Measurements from ENCODE around the gene CWH43. TPM values are rescaled to one million over a fixed set of nuclear protein-coding genes. Genes with fewer than 3 reads are reported as not detected.
"Not testable (repeated sequence)": the region's sequence is repeated elsewhere in the genome, so short reads cannot be mapped to it uniquely, and the experiment has no call there.

The CWH43 gene
- not detected in 2 replicates for total RNA-seq (2014; rRNA removed; shearing (Covaris generic))
- not detected in 2 replicates for polyA plus RNA-seq (2014; cell fraction: nucleus; rRNA removed)

- DNase-seq (ENCODE audit: extremely low read depth, low read depth), result no peak
These were observed at the start of gene CWH43 for GRCh38 chr4:48985976-48986653. TSS of gene CWH43 (plus strand) at chr4:48986275. CDS start at chr4:48986430, 155 bp downstream.

- no peak for DNase-seq (ENCODE audit: extremely low read depth, low read depth)
These were observed 49.0 kb upstream of the CWH43 start for GRCh38 chr4:48937033-48937432.

GRCh38 chr4:48938831-48939230 is 47.2 kb upstream of the CWH43 start:
- DNase-seq (ENCODE audit: extremely low read depth, low read depth), result no peak

DNA sequence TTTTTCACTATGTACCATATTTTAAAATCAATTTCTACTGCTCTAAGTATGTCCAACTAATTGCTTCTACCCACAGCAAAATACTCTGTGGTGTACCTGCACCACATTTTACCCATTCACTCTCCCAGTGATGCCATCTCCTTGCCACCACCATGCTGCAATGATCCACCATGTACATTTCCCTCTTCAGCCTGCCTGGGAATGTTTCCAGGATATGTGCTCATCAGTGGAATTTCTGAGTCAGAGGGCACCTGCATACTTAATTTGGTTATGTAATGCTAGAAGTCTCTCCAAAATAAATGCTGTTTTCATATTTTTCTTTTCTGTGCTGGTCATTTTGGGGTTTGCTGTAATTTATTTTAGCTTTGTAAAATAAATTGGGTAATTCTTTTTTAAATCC is 46.3 kb upstream of the CWH43 start:
- no peak for DNase-seq (ENCODE audit: extremely low read depth, low read depth)

- no peak for DNase-seq (ENCODE audit: extremely low read depth, low read depth)
These were observed 42.7 kb upstream of the CWH43 start for GRCh38 chr4:48943387-48943786.

- no peak for DNase-seq (ENCODE audit: extremely low read depth, low read depth)
These were observed 41.8 kb upstream of the CWH43 start for GRCh38 chr4:48944252-48944651.

DNA sequence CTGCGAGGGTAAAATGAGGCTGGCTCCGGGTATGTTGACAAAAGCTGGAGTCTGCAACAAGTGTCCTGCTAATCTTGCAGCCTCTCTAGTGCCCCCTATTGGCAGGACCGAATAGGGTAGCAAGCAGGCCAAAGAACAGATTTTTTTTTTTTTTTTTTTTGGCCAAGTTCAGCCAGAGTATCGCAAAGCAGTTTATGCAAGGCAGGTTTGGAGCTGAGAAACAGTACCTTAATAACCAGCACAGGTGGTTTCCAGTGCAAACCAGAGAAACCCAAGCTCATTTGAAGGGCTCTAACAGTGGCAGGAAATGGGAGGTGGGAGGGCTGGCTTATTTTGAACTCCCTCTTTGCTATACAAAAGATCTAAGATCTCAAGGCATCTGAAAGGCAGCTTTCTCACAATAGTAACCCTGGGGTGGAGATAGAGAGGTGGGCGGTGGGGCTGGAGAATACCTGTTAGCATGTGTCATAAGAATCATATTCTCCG is 41.3 kb upstream of the CWH43 start:
- no peak for DNase-seq (ENCODE audit: extremely low read depth, low read depth)

GRCh38 chr4:48945981-48946380 is 40.1 kb upstream of the CWH43 start:
- no peak for DNase-seq (ENCODE audit: extremely low read depth, low read depth)

- DNase-seq (ENCODE audit: extremely low read depth, low read depth), result no peak
These were observed 38.3 kb upstream of the CWH43 start for GRCh38 chr4:48947731-48948130.

DNA sequence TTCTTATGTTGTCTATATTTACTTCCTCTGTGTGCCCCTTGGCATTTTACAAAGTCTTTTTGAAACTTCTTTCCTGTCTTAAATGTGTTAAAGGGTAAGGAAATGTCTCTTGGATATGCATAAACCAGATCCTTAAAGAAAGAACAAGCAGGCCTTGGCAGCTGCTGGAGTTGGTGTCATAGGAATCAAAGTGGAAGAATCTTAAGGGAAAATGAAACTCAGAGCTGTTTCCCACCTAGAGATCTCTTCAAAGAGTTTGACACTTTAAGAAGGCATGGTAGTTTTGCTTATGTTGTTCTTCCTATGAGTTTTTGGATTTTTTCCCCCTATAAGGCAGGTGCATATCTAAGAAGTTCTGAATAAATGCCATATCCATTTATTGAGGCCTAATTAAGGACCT is 37.0 kb upstream of the CWH43 start:
- no peak for DNase-seq (ENCODE audit: extremely low read depth, low read depth)

DNA sequence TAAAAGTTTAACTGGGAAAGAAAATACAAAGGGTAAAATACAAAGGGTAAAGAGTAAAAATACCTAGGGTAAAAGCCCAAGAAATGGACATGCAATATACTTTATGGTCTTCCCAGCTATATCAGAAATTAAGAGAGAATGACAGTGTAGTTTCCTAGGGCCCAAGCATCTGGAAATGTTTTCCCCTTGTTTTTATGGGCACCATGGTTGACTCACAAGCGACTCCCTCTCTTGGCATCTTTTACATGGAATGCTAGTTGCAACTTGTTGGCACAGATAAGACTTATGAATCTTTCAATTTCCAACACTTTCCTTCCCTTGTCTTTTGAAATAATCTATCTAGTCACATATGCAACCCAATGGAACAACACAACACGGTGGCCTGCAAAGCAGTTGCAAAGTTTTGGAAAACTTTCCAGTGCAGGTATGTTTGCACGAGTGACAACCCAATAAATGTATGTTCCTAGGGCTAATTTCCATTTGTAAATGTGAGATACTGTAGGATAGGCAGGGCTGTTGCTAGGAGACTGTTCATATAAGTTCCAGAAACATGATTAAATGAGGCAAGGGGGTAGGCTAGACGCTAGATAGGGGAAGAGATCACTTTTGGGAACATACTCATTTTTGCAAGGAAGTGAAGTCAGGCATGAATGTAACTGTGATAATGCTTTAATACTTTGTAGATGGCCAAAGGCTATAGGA is 36.4 kb upstream of the CWH43 start:
- DNase-seq (ENCODE audit: extremely low read depth, low read depth), result no peak

DNA sequence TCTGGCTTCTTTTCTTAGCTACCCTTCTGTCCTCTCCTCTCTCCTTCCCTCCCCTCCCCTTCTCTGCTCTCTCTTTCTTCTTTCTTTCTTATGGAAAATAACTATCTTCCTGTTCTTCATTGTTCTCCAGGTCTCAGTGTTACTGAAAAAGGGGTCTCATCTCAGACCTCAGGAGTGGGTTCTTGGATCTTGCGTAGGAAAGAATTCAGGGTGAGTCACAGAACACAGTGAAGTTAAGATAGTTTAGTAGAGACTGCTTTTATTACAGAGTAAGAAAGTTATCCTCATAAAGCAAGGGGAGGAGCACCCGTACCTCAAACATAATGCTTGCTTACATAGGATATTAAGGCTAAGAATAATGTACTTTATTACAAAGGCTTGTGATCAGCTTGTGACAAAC is 31.8 kb upstream of the CWH43 start:
- DNase-seq (ENCODE audit: extremely low read depth, low read depth), result no peak

DNA sequence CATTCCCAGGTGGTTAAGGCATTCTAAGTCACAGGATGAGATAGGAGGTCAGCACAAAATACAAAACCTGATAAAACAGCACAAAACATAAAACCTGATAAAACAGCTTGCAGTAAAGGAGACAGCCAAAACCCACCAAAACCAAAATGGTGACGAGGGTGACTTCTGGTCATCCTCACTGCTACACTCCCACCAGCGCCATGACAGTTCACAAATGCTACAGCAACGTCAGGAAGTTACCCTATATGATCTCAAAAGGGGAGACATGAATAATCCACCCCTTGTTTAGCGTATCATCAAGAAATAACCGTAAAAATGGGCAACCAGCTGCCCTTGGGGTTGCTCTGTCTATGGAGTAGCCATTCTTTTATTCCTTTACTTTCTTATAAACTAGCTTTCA is 28.7 kb upstream of the CWH43 start:
- not testable (repeated sequence) for DNase-seq (ENCODE audit: extremely low read depth, low read depth)

GRCh38 chr4:48958582-48958981 is 27.5 kb upstream of the CWH43 start:
- DNase-seq (ENCODE audit: extremely low read depth, low read depth), result no peak

DNA sequence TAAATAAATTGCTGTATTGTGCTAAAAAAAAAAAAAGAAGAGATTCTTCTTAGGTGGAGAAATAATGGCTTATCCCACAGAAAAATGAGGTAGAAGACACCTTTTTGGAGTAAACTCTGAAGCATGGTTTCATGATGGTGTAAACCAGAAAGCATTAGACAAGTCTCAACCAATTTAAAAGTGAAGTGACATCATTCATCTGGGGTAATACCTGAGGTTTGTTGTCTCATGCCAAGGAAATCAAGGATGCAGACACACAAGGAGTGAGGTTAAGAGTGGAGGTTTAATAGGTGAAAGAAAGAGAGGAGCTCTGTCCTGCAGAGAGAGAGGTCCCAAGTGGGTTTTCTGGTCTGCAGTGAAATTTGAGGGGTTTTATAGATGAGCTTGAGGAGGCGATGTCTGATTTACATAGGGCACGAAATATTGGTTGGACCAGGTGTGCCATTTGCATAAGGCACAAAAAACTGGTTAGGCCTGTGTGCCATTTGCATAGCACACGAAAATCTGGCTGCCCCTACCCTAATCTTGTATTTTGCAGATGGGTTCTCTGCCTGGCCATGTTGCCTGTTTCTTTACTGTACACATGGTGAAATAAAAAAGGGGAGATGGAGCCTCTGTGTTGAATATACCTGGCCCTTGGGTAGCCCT is 25.0 kb upstream of the CWH43 start:
- no peak for DNase-seq (ENCODE audit: extremely low read depth, low read depth)

- no peak for DNase-seq (ENCODE audit: extremely low read depth, low read depth)
These were observed 23.4 kb upstream of the CWH43 start for GRCh38 chr4:48962636-48963035.

- peak; percentile 84 for DNase-seq (ENCODE audit: extremely low read depth, low read depth)
These were observed 22.9 kb upstream of the CWH43 start for GRCh38 chr4:48963042-48963679.

GRCh38 chr4:48967101-48967500 is 19.0 kb upstream of the CWH43 start:
- no peak for DNase-seq (ENCODE audit: extremely low read depth, low read depth)

DNA sequence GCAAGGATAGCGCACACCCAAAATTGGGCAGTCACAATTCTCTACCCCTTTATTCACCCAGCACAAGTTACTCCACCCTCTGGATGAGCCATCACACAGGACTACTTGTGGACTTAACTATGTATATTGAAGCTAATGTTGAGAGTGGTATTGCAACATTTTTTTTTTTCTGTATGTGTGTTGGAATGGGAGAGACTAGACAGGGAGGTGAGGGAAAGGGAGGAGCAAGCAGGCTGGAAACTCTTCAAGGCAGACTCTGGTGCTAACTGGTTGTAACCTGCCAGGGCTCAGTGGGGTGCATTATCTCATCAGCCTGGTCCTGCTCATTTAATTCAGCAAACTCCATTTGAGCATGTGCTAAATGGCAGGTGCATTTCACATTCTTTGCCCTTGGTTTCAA is 18.4 kb upstream of the CWH43 start:
- no peak for DNase-seq (ENCODE audit: extremely low read depth, low read depth)

GRCh38 chr4:48968814-48969213 is 17.3 kb upstream of the CWH43 start:
- no peak for DNase-seq (ENCODE audit: extremely low read depth, low read depth)

- DNase-seq (ENCODE audit: extremely low read depth, low read depth), result no peak
These were observed 15.6 kb upstream of the CWH43 start for GRCh38 chr4:48970471-48970921.
